SK-N-MC (cell line): ENCODE results near the gene PLEK.

Source experiments
- EZH2 ChIP-seq: fragments of 200-600 bp; sonication (generic); IDR thresholded peaks from one replicate; pipeline ENCODE4 v1.6.1; 2017; ENCODE audit warnings: antibody characterized with exemption
- FOXP2 ChIP-seq: optimal IDR thresholded peaks from 2 replicates; pipeline ENCODE3; 2011; ENCODE audit warnings: mild to moderate bottlenecking, moderate library complexity; ENCODE audit not compliant: insufficient read depth; ENCODE audit errors: extremely low read length, control extremely low read depth
- POLR2AphosphoS5 ChIP-seq: IDR thresholded peaks from 2 replicates; pipeline ENCODE4 v1.6.1; 2012; ENCODE audit warnings: mild to moderate bottlenecking, low read depth, low read length, borderline replicate concordance

- TF ChIP-seq EZH2: no peak
- no peak for TF ChIP-seq POLR2AphosphoS5
- TF ChIP-seq FOXP2: no peak
Measured at GRCh38 chr2:68330691-68331090, 34.4 kb upstream of the PLEK start.
